ENCODE data around the gene MAU2.

- TF ChIP-seq, protein P1, sequence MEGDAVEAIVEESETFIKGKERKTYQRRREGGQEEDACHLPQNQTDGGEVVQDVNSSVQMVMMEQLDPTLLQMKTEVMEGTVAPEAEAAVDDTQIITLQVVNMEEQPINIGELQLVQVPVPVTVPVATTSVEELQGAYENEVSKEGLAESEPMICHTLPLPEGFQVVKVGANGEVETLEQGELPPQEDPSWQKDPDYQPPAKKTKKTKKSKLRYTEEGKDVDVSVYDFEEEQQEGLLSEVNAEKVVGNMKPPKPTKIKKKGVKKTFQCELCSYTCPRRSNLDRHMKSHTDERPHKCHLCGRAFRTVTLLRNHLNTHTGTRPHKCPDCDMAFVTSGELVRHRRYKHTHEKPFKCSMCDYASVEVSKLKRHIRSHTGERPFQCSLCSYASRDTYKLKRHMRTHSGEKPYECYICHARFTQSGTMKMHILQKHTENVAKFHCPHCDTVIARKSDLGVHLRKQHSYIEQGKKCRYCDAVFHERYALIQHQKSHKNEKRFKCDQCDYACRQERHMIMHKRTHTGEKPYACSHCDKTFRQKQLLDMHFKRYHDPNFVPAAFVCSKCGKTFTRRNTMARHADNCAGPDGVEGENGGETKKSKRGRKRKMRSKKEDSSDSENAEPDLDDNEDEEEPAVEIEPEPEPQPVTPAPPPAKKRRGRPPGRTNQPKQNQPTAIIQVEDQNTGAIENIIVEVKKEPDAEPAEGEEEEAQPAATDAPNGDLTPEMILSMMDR (IDR thresholded peaks at IDR 0.05; ENCODE audit: low read length), result no peak
- TF ChIP-seq EZH2 (IDR thresholded peaks at IDR 0.05; ENCODE audit: borderline replicate concordance, low read length), result no peak
These were observed 63.9 kb downstream of the MAU2 start for GRCh38 chr19:19384486-19384885.
